H9 (cell line): ENCODE data around the gene LRFN3. TPM values are rescaled to one million over a fixed set of nuclear protein-coding genes. Genes with fewer than 3 reads are reported as not detected.

ENCODE experiments used
- DNase-seq: peaks from one replicate; pipeline ENCODE4 v3.0.0-alpha.2; 2017
- H2AFZ ChIP-seq: one replicate; pipeline ENCODE4 v1.6.1; 2013; ENCODE audit warnings: mild to moderate bottlenecking, low read length, control low read depth, moderate library complexity
- H2AK5ac ChIP-seq: 2 replicates; pipeline ENCODE4 v1.6.1; 2013; ENCODE audit warnings: low read length, control low read depth, mixed read lengths; ENCODE audit not compliant: insufficient read length
- H2BK120ac ChIP-seq: one replicate; pipeline ENCODE4 v1.6.1; 2013; ENCODE audit warnings: low read depth, mild to moderate bottlenecking, low read length, control low read depth, inconsistent platforms; ENCODE audit not compliant: poor library complexity, severe bottlenecking
- H2BK12ac ChIP-seq: 2 replicates; pipeline ENCODE4 v1.6.1; 2013; ENCODE audit warnings: low read length, control low read depth, mixed read lengths, low read depth; ENCODE audit not compliant: insufficient read length
- H2BK15ac ChIP-seq: 2 replicates; pipeline ENCODE4 v1.6.1; 2013; ENCODE audit warnings: low read depth, low read length, control low read depth
- H2BK20ac ChIP-seq: one replicate; pipeline ENCODE4 v1.6.1; 2013; ENCODE audit warnings: low read depth, mild to moderate bottlenecking, low read length, control low read depth, inconsistent platforms; ENCODE audit not compliant: poor library complexity, severe bottlenecking
- H2BK5ac ChIP-seq: 2 replicates; pipeline ENCODE4 v1.6.1; 2013; ENCODE audit warnings: low read length, control low read depth, mixed read lengths; ENCODE audit not compliant: insufficient read length
- H3K14ac ChIP-seq: 2 replicates; pipeline ENCODE4 v1.6.1; 2013; ENCODE audit warnings: low read length, control low read depth; ENCODE audit not compliant: insufficient read depth
- H3K18ac ChIP-seq: 2 replicates; pipeline ENCODE4 v1.6.1; 2013; ENCODE audit warnings: low read depth, mild to moderate bottlenecking, mixed read lengths, low read length, control low read depth; ENCODE audit not compliant: insufficient read length
- H3K23ac ChIP-seq: 2 replicates; pipeline ENCODE4 v1.6.1; 2013; ENCODE audit warnings: low read length, control low read depth, mixed read lengths, low read depth; ENCODE audit not compliant: insufficient read length
- H3K23me2 ChIP-seq: 2 replicates; pipeline ENCODE4 v1.6.1; 2013; ENCODE audit warnings: low read depth, mild to moderate bottlenecking, mixed read lengths, low read length, control low read depth; ENCODE audit not compliant: insufficient read length, poor library complexity, severe bottlenecking
- H3K27ac ChIP-seq: 2 replicates; pipeline ENCODE4 v1.5.1; 2013; ENCODE audit warnings: low read length, control low read depth, mixed read lengths, low read depth; ENCODE audit not compliant: insufficient read length
- H3K27me3 ChIP-seq: 2 replicates; pipeline ENCODE4 v1.6.1; 2013; ENCODE audit warnings: low read length, control low read depth, inconsistent platforms; ENCODE audit not compliant: insufficient read depth
- H3K4ac ChIP-seq: 2 replicates; pipeline ENCODE4 v1.6.1; 2013; ENCODE audit warnings: low read depth, mild to moderate bottlenecking, control low read depth, inconsistent platforms, low read length, moderate library complexity
- H3K4me1 ChIP-seq: 2 replicates; pipeline ENCODE4 v1.6.1; 2013; ENCODE audit warnings: low read length, control low read depth, inconsistent platforms; ENCODE audit not compliant: insufficient read depth
- H3K4me2 ChIP-seq: 2 replicates; pipeline ENCODE4 v1.6.1; 2013; ENCODE audit warnings: low read length, control low read depth, mixed read lengths; ENCODE audit not compliant: insufficient read length, insufficient read depth
- H3K56ac ChIP-seq: 2 replicates; pipeline ENCODE4 v1.6.1; 2013; ENCODE audit warnings: low read depth, mild to moderate bottlenecking, mixed read lengths, low read length, control low read depth; ENCODE audit not compliant: insufficient read length
- H3K79me1 ChIP-seq: 2 replicates; pipeline ENCODE4 v1.6.1; 2013; ENCODE audit warnings: low read depth, mild to moderate bottlenecking, moderate library complexity, low read length, control low read depth, inconsistent platforms; ENCODE audit not compliant: insufficient read depth, poor library complexity, severe bottlenecking
- H3K79me2 ChIP-seq: 2 replicates; pipeline ENCODE4 v1.6.1; 2013; ENCODE audit warnings: low read length, control low read depth, inconsistent platforms; ENCODE audit not compliant: insufficient read depth
- H3K9ac ChIP-seq: 2 replicates; pipeline ENCODE4 v1.6.1; 2013; ENCODE audit warnings: low read length, control low read depth, mixed read lengths; ENCODE audit not compliant: insufficient read length; ENCODE audit errors: extremely low read depth
- H3K9me3 ChIP-seq: one replicate; pipeline ENCODE4 v1.6.1; 2013; ENCODE audit warnings: low read depth, low read length, inconsistent platforms; ENCODE audit not compliant: control insufficient read depth
- H3T11ph ChIP-seq: one replicate; pipeline ENCODE4 v1.6.1; 2013; ENCODE audit warnings: mild to moderate bottlenecking, low read length, control low read depth, inconsistent platforms
- H4K20me1 ChIP-seq: one replicate; pipeline ENCODE4 v1.6.1; 2013; ENCODE audit not compliant: control insufficient read depth, insufficient read length, insufficient read depth
- H4K5ac ChIP-seq: 2 replicates; pipeline ENCODE4 v1.6.1; 2013; ENCODE audit warnings: low read depth, mild to moderate bottlenecking, mixed read lengths, low read length, control low read depth; ENCODE audit not compliant: insufficient read length
- H4K8ac ChIP-seq: replicated peaks from 2 replicates; pipeline ENCODE4 v1.6.1; 2013; ENCODE audit warnings: low read length, control low read depth, mixed read lengths, low read depth; ENCODE audit not compliant: insufficient read length
- H4K91ac ChIP-seq: 2 replicates; pipeline ENCODE4 v1.6.1; 2013; ENCODE audit warnings: low read depth, mild to moderate bottlenecking, moderate library complexity, mixed read lengths, low read length, control low read depth; ENCODE audit not compliant: insufficient read length
- H3K27ac Mint-ChIP-seq, 3 experiments: 2 replicates in 2 of 3; 3 replicates in 1 of 3; pipeline ENCODE4 v1.8.0; 2020 to 2021; ENCODE audit warnings: mixed read lengths in 3 of 3, mild to moderate bottlenecking in 1 of 3, moderate library complexity in 1 of 3
- H3K27me3 Mint-ChIP-seq: 2 replicates; pipeline ENCODE4 v1.8.0; 2021; ENCODE audit warnings: low read depth, mild to moderate bottlenecking, moderate library complexity, mixed read lengths
- H3K36me3 Mint-ChIP-seq, 3 experiments: 2 replicates in 2 of 3; 3 replicates in 1 of 3; pipeline ENCODE4 v1.8.0; 2020 to 2021; ENCODE audit warnings: low read depth in 3 of 3, mixed read lengths in 3 of 3; ENCODE audit not compliant: insufficient read depth in 1 of 3
- H3K4me1 Mint-ChIP-seq, 2 experiments: 2 replicates each; pipeline ENCODE4 v1.8.0; 2020; ENCODE audit warnings: mixed read lengths in 2 of 2
- H3K4me3 Mint-ChIP-seq, 2 experiments: 2 replicates in 1 of 2; 3 replicates in 1 of 2; pipeline ENCODE4 v1.8.0; 2020 to 2021; ENCODE audit warnings: mild to moderate bottlenecking in 2 of 2, mixed read lengths in 2 of 2, moderate library complexity in 1 of 2
- H3K9me3 Mint-ChIP-seq, 2 experiments: 2 replicates in 1 of 2; 3 replicates in 1 of 2; pipeline ENCODE4 v1.8.0; 2020; ENCODE audit warnings: mild to moderate bottlenecking in 2 of 2, mixed read lengths in 2 of 2, moderate library complexity in 1 of 2
- CTCF ChIP-seq: fragments of 200-600 bp; sonication (generic); conservative IDR thresholded peaks from 3 replicates; pipeline ENCODE4 v1.8.0; 2021; ENCODE audit warnings: antibody characterized with exemption, mild to moderate bottlenecking
- WGBS: extraction: QIAGEN DNeasy Blood & Tissue Kit; methylation state at CpG from one replicate; pipeline ENCODE4 v1.1.7; 2013; ENCODE audit warnings: missing lambda C conversion rate, low lambda C conversion rate, mixed read lengths; ENCODE audit not compliant: insufficient read length; ENCODE audit errors: extremely low coverage; 5-methylcytosine and 5-hydroxymethylcytosine counted together
- total RNA-seq: library from RNA; stranded (reverse); gene quantifications from 2 replicates; pipeline ENCODE4 v1.2.1, GENCODE V29; 2021

The LRFN3 gene
- total RNA-seq, 1 experiment from 2014 or later, result 20.5 TPM

- WGBS, result no CpG with 5 or more reads among the region's 21 CpGs
- H3K79me1 ChIP-seq, result peaks cover 3% of the 10 kb centered on the region
- no peaks in the 10 kb centered on the region for H3K4me1 ChIP-seq
- H4K91ac ChIP-seq, result no peak overlapping the region
- H3K4me2 ChIP-seq, result no peak overlapping the region
- no peak for DNase-seq
- H3K56ac ChIP-seq, result no peak overlapping the region
- no peak overlapping the region for H3K9ac ChIP-seq
- Mint-ChIP-seq H3K9me3 (no peaks in the 10 kb centered on the region), H3K27ac (peak overlapping the region in 1 of 3 experiments; percentile 8; a peak in 1 of 7 replicates), H3K36me3 (peaks cover 15 to 52% (median 45%) of the 10 kb centered on the region in 3 experiments; a peak in 6 of 7 replicates), H3K4me3 (no peak overlapping the region), H3K27me3 (no peaks in the 10 kb centered on the region), H3K4me1 (peaks cover 0 to 10% of the 10 kb centered on the region in 2 experiments; a peak in 2 of 4 replicates)
- H3K18ac ChIP-seq, result no peak overlapping the region
- no peak for TF ChIP-seq CTCF
- no peak overlapping the region for H3K4ac ChIP-seq
- no peak overlapping the region for H3T11ph ChIP-seq
- no peak overlapping the region for H3K14ac ChIP-seq
- no peaks in the 10 kb centered on the region for H3K9me3 ChIP-seq
- H3K23me2 ChIP-seq, result peaks cover 6% of the 10 kb centered on the region
- no peaks in the 10 kb centered on the region for H3K79me2 ChIP-seq
- H2BK20ac ChIP-seq, result no peak overlapping the region
- no peak overlapping the region for H2AK5ac ChIP-seq
- H2BK120ac ChIP-seq, result no peak overlapping the region
- H4K8ac ChIP-seq, result no peak overlapping the region
- no peaks in the 10 kb centered on the region for H4K20me1 ChIP-seq
- H3K27me3 ChIP-seq, result no peaks in the 10 kb centered on the region
- H2AFZ ChIP-seq, result no peak overlapping the region
- no peak overlapping the region for H2BK12ac ChIP-seq
- no peak overlapping the region for H4K5ac ChIP-seq
- H2BK5ac ChIP-seq, result no peak overlapping the region
- no peak overlapping the region for H2BK15ac ChIP-seq
- no peak overlapping the region for H3K27ac ChIP-seq
- no peak overlapping the region for H3K23ac ChIP-seq
Measured at GRCh38 chr19:35895911-35896642, 40.1 kb upstream of the LRFN3 start.
